ENCODE data around the gene KIF1B. TPM values are rescaled to one million over a fixed set of nuclear protein-coding genes. Genes with fewer than 3 reads are reported as not detected.

Gene KIF1B
- total and polyA plus RNA-seq, 9 of the 15 experiments (the other 6 are each of a cell fraction or from before 2014, with no cell fraction given): 2.8 to 19.8 (median 11.9) TPM

DNA sequence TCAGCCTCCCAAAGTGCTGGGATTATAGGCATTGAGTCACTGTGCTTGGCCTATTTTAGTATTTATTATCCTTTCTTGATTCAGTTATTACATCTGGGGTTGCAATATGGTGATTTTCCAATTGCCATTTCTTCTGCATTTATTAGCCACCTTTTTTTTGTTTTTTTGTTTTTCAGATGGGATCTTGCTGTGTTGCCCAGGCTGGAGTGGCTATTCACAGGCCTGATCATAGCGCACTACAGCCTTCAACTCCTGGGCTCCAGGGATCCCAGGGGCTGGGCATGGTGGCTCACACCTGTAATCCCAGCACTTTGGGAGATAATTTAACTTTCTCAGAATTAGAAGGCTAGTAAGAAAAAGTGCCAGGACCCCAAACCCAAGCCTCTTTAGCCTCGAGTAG lies 106.4 kb downstream of the KIF1B start:
- no peak overlapping the region for H3K27ac ChIP-seq (ENCODE audit: extremely low read depth, low read depth, low read length)
- TF ChIP-seq ZNF121 (CRISPR knock-in tag; conservative IDR thresholded peaks at IDR 0.05) (peak; percentile 96), RBM25 (IDR thresholded peaks at IDR 0.05; ENCODE audit: low read depth, low read length, severe bottlenecking) (peak; percentile 39), NRF1 (conservative IDR thresholded peaks at IDR 0.05 in 1 of 2, IDR thresholded peaks at IDR 0.05 in 1 of 2) (no peak)

DNA sequence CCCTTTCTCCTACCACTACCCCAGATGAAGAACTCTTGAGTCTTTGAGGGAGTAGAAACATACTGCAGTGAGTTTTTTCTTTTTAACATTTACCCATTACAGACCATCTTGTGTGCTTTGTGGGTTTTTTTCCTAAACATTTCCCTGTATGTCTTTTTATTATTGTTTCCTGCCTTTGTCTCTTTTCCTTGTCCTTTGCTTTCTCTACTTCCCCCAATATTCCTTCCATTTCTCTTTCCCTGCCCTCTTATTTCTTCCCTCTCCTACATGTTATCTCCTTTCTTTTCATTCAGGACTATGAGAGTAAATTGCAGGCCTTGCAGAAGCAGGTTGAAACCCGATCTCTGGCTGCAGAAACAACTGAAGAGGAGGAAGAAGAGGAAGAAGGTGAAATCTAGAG lies 109.4 kb downstream of the KIF1B start:
- intact Hi-C loops (cut with micrococcal nuclease): loop anchor here (5.0 kb wide), 1 partner anchor 107 kb away; the partner anchor contains the start of gene KIF1B
- ATAC-seq: peak; percentile 29; the same call in 2 of the 3 replicates
- POLR2A ChIA-PET: interaction anchor here (1.2 to 4.7 kb wide), 3 partner anchors 9 to 18 kb away, joined by 3 to 16 read pairs (median 4); no protein-coding TSS in a partner anchor
- no peak for TF ChIP-seq ZNF589 (CRISPR knock-in tag; IDR thresholded peaks at IDR 0.05; ENCODE audit: low read depth)
- TF ChIP-seq NCOA4 (IDR thresholded peaks at IDR 0.05; ENCODE audit: partially characterized antibody): no peak
- no peak for TF ChIP-seq ZFP1 (CRISPR knock-in tag; IDR thresholded peaks at IDR 0.05)
- no peak for TF ChIP-seq TEAD4 (IDR thresholded peaks at IDR 0.05; ENCODE audit: low read length)
- no peak for TF ChIP-seq TEAD4 (CRISPR knock-in tag; IDR thresholded peaks at IDR 0.05; ENCODE audit: borderline replicate concordance)
- TF ChIP-seq SREBF2 (CRISPR knock-in tag; IDR thresholded peaks at IDR 0.05): no peak
- no peak for TF ChIP-seq GATA2 (CRISPR knock-in tag; IDR thresholded peaks at IDR 0.05)
- no peak for TF ChIP-seq TBP (optimal IDR thresholded peaks at IDR 0.05; ENCODE audit: low read depth, low read length)

More for the DNA sequence above, 106.4 kb downstream of the KIF1B start:
- Histone ChIP-seq H3K4me3 (no peak overlapping the region), H3K27me3 (ENCODE audit: control insufficient read depth in 2 of 2, insufficient read depth in 2 of 2, low read length in 2 of 2) (no peaks in the 10 kb centered on the region), H3K9me1 (ENCODE audit: control insufficient read depth, insufficient read depth, low read length) (no peaks in the 10 kb centered on the region), H2AFZ (ENCODE audit: low read depth, low read length) (no peak overlapping the region), H4K20me1 (replicated peaks; ENCODE audit: control insufficient read depth, insufficient read depth, low read length) (no peaks in the 10 kb centered on the region), H3K79me2 (ENCODE audit: control insufficient read depth, insufficient read depth, low read length) (no peaks in the 10 kb centered on the region), H3K4me1 (replicated peaks in 1 of 2; ENCODE audit: control insufficient read depth in 2 of 2, insufficient read depth in 2 of 2, low read length in 2 of 2) (peaks cover 0 to 9% of the 10 kb centered on the region in 2 experiments; a peak in 2 of 5 replicates), H3K9me3 (replicated peaks; ENCODE audit: control insufficient read depth, insufficient read depth, low read depth, low read length) (no peaks in the 10 kb centered on the region), H3K4me2 (ENCODE audit: insufficient read depth, low read length) (no peak overlapping the region), H3K36me3 (ENCODE audit: control insufficient read depth, insufficient read depth, low read length) (no peaks in the 10 kb centered on the region), H3K9ac (ENCODE audit: insufficient read depth in 1 of 2, low read depth in 2 of 2, low read length in 2 of 2) (no peak overlapping the region)
- no peak for DNase-seq (ENCODE audit: extremely low read depth in 1 of 4, low spot score in 3 of 4)
- WGBS (ENCODE audit: insufficient coverage, low coverage, missing lambda C conversion rate): 70% methylated on average over 2 of the region's 2 CpGs
- intact Hi-C loops (cut with micrococcal nuclease) (no loop called here), in situ Hi-C loops (cut with MboI) (no loop called here)
- no TSS peak for BruUV-seq (replicated peaks)
- POLR2A ChIA-PET: interaction anchor here (0.6 kb wide), 1 partner anchor 9 kb away, joined by 3 read pairs; no protein-coding TSS in a partner anchor
- CTCF ChIA-PET (ENCODE audit: low intra/inter-chr PET ratio): no interaction called here
- no peak for FAIRE-seq
- ATAC-seq: no peak

More for the DNA sequence above, 109.4 kb downstream of the KIF1B start:
- FAIRE-seq: no peak
- CTCF ChIA-PET (ENCODE audit: low intra/inter-chr PET ratio): interaction anchor here (0.7 kb wide), 1 partner anchor 294 kb away, joined by 3 read pairs; no protein-coding TSS in a partner anchor
- BruUV-seq (replicated peaks): no TSS peak
- no peak overlapping the region for H3K4me3 ChIP-seq
- no peaks in the 10 kb centered on the region for H3K36me3 ChIP-seq (ENCODE audit: control insufficient read depth, insufficient read depth, low read length)
- WGBS (ENCODE audit: insufficient coverage, low coverage, missing lambda C conversion rate): 8% methylated on average over 1 of the region's 1 CpG
- no peaks in the 10 kb centered on the region for H3K27me3 ChIP-seq (ENCODE audit: control insufficient read depth in 2 of 2, insufficient read depth in 2 of 2, low read length in 2 of 2)
- H3K4me2 ChIP-seq (ENCODE audit: insufficient read depth, low read length): peak overlapping the region; percentile 25; the same call in 1 of the 2 replicates
- no peaks in the 10 kb centered on the region for H3K79me2 ChIP-seq (ENCODE audit: control insufficient read depth, insufficient read depth, low read length)
- in situ Hi-C loops (cut with MboI): no loop called here
- peak overlapping the region; percentile 41 for H2AFZ ChIP-seq (ENCODE audit: low read depth, low read length)
- H4K20me1 ChIP-seq (replicated peaks; ENCODE audit: control insufficient read depth, insufficient read depth, low read length): no peaks in the 10 kb centered on the region
- H3K9me1 ChIP-seq (ENCODE audit: control insufficient read depth, insufficient read depth, low read length): no peaks in the 10 kb centered on the region
- H3K9ac ChIP-seq (ENCODE audit: insufficient read depth in 1 of 2, low read depth in 2 of 2, low read length in 2 of 2): no peak overlapping the region
- DNase-seq (ENCODE audit: extremely low read depth in 1 of 4, low spot score in 3 of 4): no peak
- peak overlapping the region; percentile 3; the same call in 1 of the 3 replicates for H3K27ac ChIP-seq (ENCODE audit: extremely low read depth, low read depth, low read length)
- H3K4me1 ChIP-seq (replicated peaks in 1 of 2; ENCODE audit: control insufficient read depth in 2 of 2, insufficient read depth in 2 of 2, low read length in 2 of 2): peaks cover 0 to 9% of the 10 kb centered on the region in 2 experiments; a peak in 2 of 5 replicates
- no peaks in the 10 kb centered on the region for H3K9me3 ChIP-seq (replicated peaks; ENCODE audit: control insufficient read depth, insufficient read depth, low read depth, low read length)
